Esophagus squamous epithelium (tissue), 5 donors: ENCODE results near the gene DUSP16. TPM values are rescaled to one million over a fixed set of nuclear protein-coding genes. Genes with fewer than 3 reads are reported as not detected.

Experiments used
- DNase-seq: peaks from one replicate; lab custom pipeline; 2025; lab: John Stamatoyannopoulos, UW
- H3K27ac ChIP-seq, 4 donors: fragments of 200-600 bp; sonication (generic); one replicate each; pipeline ENCODE4 v1.5.1; 2016 to 2019; ENCODE audit warnings: mild to moderate bottlenecking in 1 of 4
- H3K27me3 ChIP-seq, 4 donors: fragments of 200-600 bp; sonication (generic); 1 replicate in 3 of 4; 2 replicates in 1 of 4; pipeline versions ENCODE4 v1.5.1 to v1.6.0; 2017 to 2021; ENCODE audit warnings: antibody characterized with exemption in 1 of 4
- H3K36me3 ChIP-seq, 3 donors: fragments of 200-600 bp; sonication (generic); one replicate each; pipeline ENCODE4 v1.5.1; 2016 to 2019
- H3K4me1 ChIP-seq, 3 donors: fragments of 200-600 bp; sonication (generic); one replicate each; pipeline ENCODE4 v1.5.1; 2017 to 2019
- H3K4me3 ChIP-seq, 4 donors: fragments of 200-600 bp; sonication (generic); 1 replicate in 3 of 4; 2 replicates in 1 of 4; pipeline ENCODE4 v1.5.1; 2016 to 2019; ENCODE audit warnings: mild to moderate bottlenecking in 2 of 4, moderate library complexity in 1 of 4
- H3K9me3 ChIP-seq, 3 donors: fragments of 200-600 bp; sonication (generic); one replicate each; pipeline ENCODE4 v1.5.1; 2016 to 2019
- POLR2A ChIP-seq, 4 donors: fragments of 450-650 bp; IDR thresholded peaks; one replicate each; pipeline ENCODE4 v1.6.1; 2017; ENCODE audit warnings: antibody characterized with exemption in 4 of 4, mild to moderate bottlenecking in 4 of 4, moderate library complexity in 3 of 4
- WGBS, 2 donors: methylation state at CpG; one replicate each; pipeline ENCODE4 v1.1.5; 2018; 5-methylcytosine and 5-hydroxymethylcytosine counted together
- intact Hi-C: fragments of 100-400 bp; cut with DNase I; formaldehyde crosslinking; loops from one replicate; pipeline ENCODE4 v1.15.0; 2022
- total RNA-seq, 4 donors: library from RNA; depleted of rRNA; stranded (reverse); fragments of >200 nt; gene quantifications; one replicate each; pipeline ENCODE4 v1.1.0, GENCODE V29; 2016
- TF ChIP-seq, protein P1 (sequence below), 6 experiments: fragments of 450-650 bp in 4 of 6; fragments of 200-600 bp in 2 of 6; sonication (generic) in 2 of 6; IDR thresholded peaks; one replicate each; pipeline ENCODE4 v1.5.1; 2016 to 2019; ENCODE audit warnings: antibody characterized with exemption in 6 of 6, mild to moderate bottlenecking in 4 of 6, moderate library complexity in 4 of 6
- donor health status: DM: yes; HTN: yes; CAD: no.

DUSP16 gene
- total RNA-seq, 4 donors from 2014 or later: 15.6 to 27.9 (median 16.5) TPM

DNA sequence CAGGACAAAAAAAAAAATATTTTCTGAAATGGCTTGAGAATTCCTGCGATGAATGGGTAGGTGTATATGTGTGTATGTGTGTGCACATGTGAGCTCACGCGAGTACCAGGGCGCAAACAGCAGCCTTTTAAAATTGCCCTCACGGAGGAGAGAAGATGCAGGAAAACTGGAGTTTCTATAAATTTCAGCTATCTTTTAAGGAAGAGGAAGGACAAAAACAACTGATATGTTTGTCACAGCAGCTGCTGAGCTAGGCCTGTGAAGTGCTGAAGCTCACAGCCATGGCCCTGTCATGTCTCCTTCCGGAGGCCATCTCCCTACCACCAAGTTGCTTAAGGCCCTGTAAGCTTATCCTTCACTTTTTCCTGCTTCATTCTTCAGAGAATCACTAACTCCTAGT is 40.8 kb downstream of the DUSP16 start:
- WGBS, 2 donors: 81% methylated on average over 6 of the region's 6 CpGs
- Histone ChIP-seq H3K36me3 (peaks cover 0 to 35% (median 0%) of the 10 kb centered on the region in 3 donors), H3K27me3 (no peaks in the 10 kb centered on the region), H3K9me3 (no peaks in the 10 kb centered on the region), H3K4me1 (peaks cover 0 to 13% (median 0%) of the 10 kb centered on the region in 3 donors), H3K4me3 (no peak overlapping the region), H3K27ac (no peak overlapping the region)
- intact Hi-C loops: no loop called here
- no peak for DNase-seq
- no peak for TF ChIP-seq POLR2A (IDR thresholded peaks at IDR 0.05)
- TF ChIP-seq, protein P1, sequence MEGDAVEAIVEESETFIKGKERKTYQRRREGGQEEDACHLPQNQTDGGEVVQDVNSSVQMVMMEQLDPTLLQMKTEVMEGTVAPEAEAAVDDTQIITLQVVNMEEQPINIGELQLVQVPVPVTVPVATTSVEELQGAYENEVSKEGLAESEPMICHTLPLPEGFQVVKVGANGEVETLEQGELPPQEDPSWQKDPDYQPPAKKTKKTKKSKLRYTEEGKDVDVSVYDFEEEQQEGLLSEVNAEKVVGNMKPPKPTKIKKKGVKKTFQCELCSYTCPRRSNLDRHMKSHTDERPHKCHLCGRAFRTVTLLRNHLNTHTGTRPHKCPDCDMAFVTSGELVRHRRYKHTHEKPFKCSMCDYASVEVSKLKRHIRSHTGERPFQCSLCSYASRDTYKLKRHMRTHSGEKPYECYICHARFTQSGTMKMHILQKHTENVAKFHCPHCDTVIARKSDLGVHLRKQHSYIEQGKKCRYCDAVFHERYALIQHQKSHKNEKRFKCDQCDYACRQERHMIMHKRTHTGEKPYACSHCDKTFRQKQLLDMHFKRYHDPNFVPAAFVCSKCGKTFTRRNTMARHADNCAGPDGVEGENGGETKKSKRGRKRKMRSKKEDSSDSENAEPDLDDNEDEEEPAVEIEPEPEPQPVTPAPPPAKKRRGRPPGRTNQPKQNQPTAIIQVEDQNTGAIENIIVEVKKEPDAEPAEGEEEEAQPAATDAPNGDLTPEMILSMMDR (IDR thresholded peaks at IDR 0.05): no peak

DNA sequence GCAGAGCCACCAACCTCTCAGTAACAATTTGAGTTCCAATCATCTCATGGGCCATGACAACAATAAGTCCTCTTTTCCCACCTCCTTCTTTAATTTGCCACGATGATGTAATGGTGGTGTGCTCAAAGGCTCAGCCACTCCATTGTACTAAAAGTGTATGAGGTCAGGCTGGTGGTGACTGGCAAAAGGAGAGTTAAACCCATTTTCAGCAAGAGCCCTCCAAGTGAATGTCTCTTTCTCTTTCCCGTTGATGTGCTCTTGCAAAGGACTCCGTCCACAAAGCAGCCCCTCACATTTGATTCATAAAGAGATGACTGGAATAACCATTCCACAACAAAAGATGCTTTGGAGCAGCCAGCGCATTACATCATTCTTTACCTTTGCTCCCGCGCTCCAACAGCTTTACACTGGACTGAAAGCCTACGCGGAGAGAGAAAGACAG is 41.6 kb downstream of the DUSP16 start:
- no peak for TF ChIP-seq POLR2A (IDR thresholded peaks at IDR 0.05)
- TF ChIP-seq, protein P1 (IDR thresholded peaks at IDR 0.05): no peak
- H3K9me3 ChIP-seq: no peaks in the 10 kb centered on the region
- DNase-seq: no peak
- H3K4me3 ChIP-seq: no peak overlapping the region
- peaks cover 0 to 13% (median 0%) of the 10 kb centered on the region in 3 donors for H3K4me1 ChIP-seq
- no peak overlapping the region for H3K27ac ChIP-seq
- H3K27me3 ChIP-seq: no peaks in the 10 kb centered on the region
- H3K36me3 ChIP-seq: peaks cover 0 to 43% (median 0%) of the 10 kb centered on the region in 3 donors
- intact Hi-C loops: no loop called here
- 84 to 94% methylated on average over 7 to 8 of the region's 8 CpGs for WGBS, 2 donors

DNA sequence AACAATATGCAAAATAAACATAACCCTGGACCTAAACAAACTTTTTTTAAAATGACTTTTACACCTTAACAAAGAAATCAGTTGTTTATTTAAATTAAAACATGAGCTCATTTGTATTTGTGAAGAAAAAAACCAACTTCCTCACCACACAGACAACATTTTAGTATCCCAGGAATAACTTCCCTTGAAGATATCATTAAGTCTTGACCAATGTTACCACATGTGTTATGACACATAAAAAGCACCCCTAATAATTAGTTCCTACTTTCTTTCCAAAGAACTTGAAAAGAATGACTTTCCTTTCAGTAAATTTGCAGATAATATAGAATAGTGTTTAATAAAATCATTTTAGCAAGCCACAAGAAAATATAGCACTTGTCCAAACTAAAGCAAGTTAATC is 42.4 kb downstream of the DUSP16 start:
- H3K27me3 ChIP-seq: no peaks in the 10 kb centered on the region
- TF ChIP-seq POLR2A (IDR thresholded peaks at IDR 0.05): no peak
- TF ChIP-seq, protein P1 (IDR thresholded peaks at IDR 0.05): no peak
- H3K27ac ChIP-seq: no peak overlapping the region
- intact Hi-C loops: no loop called here
- no peak overlapping the region for H3K4me3 ChIP-seq
- no peak for DNase-seq
- peaks cover 0 to 13% (median 0%) of the 10 kb centered on the region in 3 donors for H3K4me1 ChIP-seq
- peaks cover 0 to 51% (median 0%) of the 10 kb centered on the region in 3 donors for H3K36me3 ChIP-seq
- H3K9me3 ChIP-seq: no peaks in the 10 kb centered on the region

DNA sequence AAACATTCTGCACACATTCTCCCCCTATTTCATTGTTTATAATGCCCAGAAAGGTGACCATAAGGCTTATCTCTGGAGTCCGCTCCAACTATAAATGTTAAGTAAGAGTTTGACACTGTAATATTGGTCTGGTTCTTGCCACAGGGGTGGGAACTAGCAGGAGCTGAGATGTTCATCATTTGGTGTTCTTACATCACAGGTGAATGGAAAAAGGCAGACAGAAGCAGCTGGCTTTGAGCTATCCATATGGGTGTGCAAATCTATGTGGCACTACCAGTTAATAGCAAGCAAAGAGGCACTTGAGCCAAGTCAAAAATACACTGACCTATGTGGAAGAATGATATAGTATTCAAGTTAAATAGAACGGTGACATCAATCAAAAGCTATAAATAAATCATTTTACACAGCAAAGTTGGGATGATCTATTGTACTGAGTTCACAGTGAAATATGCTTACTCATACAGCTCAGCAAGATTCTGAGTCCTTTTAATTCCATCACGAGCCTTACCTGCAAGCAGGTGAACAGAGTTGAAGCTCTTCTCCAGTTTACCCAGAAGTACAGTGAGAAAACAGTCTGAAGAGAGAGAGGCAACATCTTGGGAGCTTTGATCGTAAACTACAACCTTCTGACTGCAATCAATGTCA is 43.2 kb downstream of the DUSP16 start:
- Histone ChIP-seq H3K4me3 (no peak overlapping the region), H3K9me3 (no peaks in the 10 kb centered on the region), H3K36me3 (peaks cover 0 to 57% (median 0%) of the 10 kb centered on the region in 3 donors), H3K27me3 (no peaks in the 10 kb centered on the region), H3K27ac (no peak overlapping the region), H3K4me1 (peaks cover 0 to 13% (median 0%) of the 10 kb centered on the region in 3 donors)
- TF ChIP-seq POLR2A (IDR thresholded peaks at IDR 0.05): no peak
- TF ChIP-seq, protein P1 (IDR thresholded peaks at IDR 0.05): no peak
- whole genome bisulfite sequencing, 2 donors: 62 to 73% methylated on average over 4 of the region's 4 CpGs
- intact Hi-C loops: no loop called here
- no peak for DNase-seq

DNA sequence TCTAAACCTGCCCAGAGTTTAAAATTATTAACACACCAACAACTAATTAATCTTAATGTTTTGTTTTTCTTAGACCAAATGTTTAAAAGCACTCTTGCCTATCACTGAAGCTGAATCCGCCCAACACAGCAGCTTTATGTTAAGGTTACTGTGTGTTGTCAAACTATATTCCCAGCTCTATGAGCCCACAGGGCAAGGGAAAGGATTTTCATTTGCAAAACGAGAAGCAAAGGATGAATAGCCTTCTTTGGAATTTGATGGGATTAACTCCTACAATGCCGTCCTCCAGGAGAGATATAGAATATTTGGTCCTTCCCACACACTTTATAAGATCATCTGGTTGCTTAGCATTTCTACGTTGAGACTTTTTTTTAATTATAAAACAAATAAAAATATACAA is 43.7 kb downstream of the DUSP16 start:
- intact Hi-C loops: no loop called here
- Histone ChIP-seq H3K9me3 (no peaks in the 10 kb centered on the region), H3K27me3 (no peaks in the 10 kb centered on the region), H3K4me1 (peaks cover 0 to 8% (median 0%) of the 10 kb centered on the region in 3 donors), H3K4me3 (no peak overlapping the region), H3K27ac (no peak overlapping the region), H3K36me3 (peaks cover 0 to 62% (median 0%) of the 10 kb centered on the region in 3 donors)
- no peak for DNase-seq
- 61 to 62% methylated on average over 4 of the region's 4 CpGs for WGBS, 2 donors
- TF ChIP-seq POLR2A (IDR thresholded peaks at IDR 0.05): no peak
- TF ChIP-seq, protein P1 (IDR thresholded peaks at IDR 0.05): no peak
